Mammary epithelial cell (primary cell): ENCODE data around the gene EIF2S2.

ENCODE experiments used
- CTCF ChIP-seq, 2 donors: IDR thresholded peaks in 1 of 2; conservative IDR thresholded peaks in 1 of 2; 2 replicates each; pipeline ENCODE4 v1.5.1; 2011 to 2012; ENCODE audit warnings: inconsistent platforms in 2 of 2, low read length in 2 of 2, mild to moderate bottlenecking in 2 of 2, control low read depth in 1 of 2, low read depth in 1 of 2; ENCODE audit not compliant: insufficient read depth in 1 of 2; ENCODE audit errors: extremely low read depth in 1 of 2
- EZH2 ChIP-seq: IDR thresholded peaks from 2 replicates; pipeline ENCODE4 v1.6.1; 2012; ENCODE audit warnings: low read length, inconsistent platforms, borderline replicate concordance

- TF ChIP-seq CTCF (conservative IDR thresholded peaks at IDR 0.05 in 1 of 2, IDR thresholded peaks at IDR 0.05 in 1 of 2; ENCODE audit: extremely low read depth in 1 of 2, insufficient read depth in 1 of 2, low read depth in 1 of 2, low read length in 2 of 2) (peak in 1 of 2 donors; percentile 5), EZH2 (no peak)
These were observed 1.9 kb downstream of the EIF2S2 start for GRCh38 chr20:34110025-34110744.
